Measurements from ENCODE around the gene DNHD1.

DNHD1 gene

GRCh38 chr11:6612213-6613041, 115.3 kb downstream of the DNHD1 start, which contains the start of gene TAF10:
TSS of gene TAF10 (minus strand) at chr11:6612216. CDS start at chr11:6612189, 27 bp downstream.
- TF ChIP-seq SIN3A (IDR thresholded peaks at IDR 0.05; ENCODE audit: borderline replicate concordance, insufficient read depth, low read length), result peak; percentile 82; the same call in 1 of the 2 replicates
- TF ChIP-seq POLR2AphosphoS5 (IDR thresholded peaks at IDR 0.05; ENCODE audit: low read depth, low read length), result peak; percentile 92
- peak; percentile 98 for TF ChIP-seq FOXP2 (optimal IDR thresholded peaks at IDR 0.05; ENCODE audit: borderline replicate concordance, extremely low read depth, extremely low read length, insufficient read depth)
- TF ChIP-seq, protein P1, sequence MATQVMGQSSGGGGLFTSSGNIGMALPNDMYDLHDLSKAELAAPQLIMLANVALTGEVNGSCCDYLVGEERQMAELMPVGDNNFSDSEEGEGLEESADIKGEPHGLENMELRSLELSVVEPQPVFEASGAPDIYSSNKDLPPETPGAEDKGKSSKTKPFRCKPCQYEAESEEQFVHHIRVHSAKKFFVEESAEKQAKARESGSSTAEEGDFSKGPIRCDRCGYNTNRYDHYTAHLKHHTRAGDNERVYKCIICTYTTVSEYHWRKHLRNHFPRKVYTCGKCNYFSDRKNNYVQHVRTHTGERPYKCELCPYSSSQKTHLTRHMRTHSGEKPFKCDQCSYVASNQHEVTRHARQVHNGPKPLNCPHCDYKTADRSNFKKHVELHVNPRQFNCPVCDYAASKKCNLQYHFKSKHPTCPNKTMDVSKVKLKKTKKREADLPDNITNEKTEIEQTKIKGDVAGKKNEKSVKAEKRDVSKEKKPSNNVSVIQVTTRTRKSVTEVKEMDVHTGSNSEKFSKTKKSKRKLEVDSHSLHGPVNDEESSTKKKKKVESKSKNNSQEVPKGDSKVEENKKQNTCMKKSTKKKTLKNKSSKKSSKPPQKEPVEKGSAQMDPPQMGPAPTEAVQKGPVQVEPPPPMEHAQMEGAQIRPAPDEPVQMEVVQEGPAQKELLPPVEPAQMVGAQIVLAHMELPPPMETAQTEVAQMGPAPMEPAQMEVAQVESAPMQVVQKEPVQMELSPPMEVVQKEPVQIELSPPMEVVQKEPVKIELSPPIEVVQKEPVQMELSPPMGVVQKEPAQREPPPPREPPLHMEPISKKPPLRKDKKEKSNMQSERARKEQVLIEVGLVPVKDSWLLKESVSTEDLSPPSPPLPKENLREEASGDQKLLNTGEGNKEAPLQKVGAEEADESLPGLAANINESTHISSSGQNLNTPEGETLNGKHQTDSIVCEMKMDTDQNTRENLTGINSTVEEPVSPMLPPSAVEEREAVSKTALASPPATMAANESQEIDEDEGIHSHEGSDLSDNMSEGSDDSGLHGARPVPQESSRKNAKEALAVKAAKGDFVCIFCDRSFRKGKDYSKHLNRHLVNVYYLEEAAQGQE (IDR thresholded peaks at IDR 0.05; ENCODE audit: insufficient read depth in 1 of 2, low read depth in 2 of 2, low read length in 2 of 2), result peak; percentile 45 to 60; a peak in 2 of 4 replicates
- TF ChIP-seq TAF1 (IDR thresholded peaks at IDR 0.05; ENCODE audit: borderline replicate concordance, insufficient read depth, low read length), result peak; percentile 92

- TF ChIP-seq FOXP2 (optimal IDR thresholded peaks at IDR 0.05; ENCODE audit: borderline replicate concordance, extremely low read depth, extremely low read length, insufficient read depth), result no peak
- TF ChIP-seq TAF1 (IDR thresholded peaks at IDR 0.05; ENCODE audit: borderline replicate concordance, insufficient read depth, low read length), result no peak
- TF ChIP-seq, protein P1 (IDR thresholded peaks at IDR 0.05; ENCODE audit: insufficient read depth in 1 of 2, low read depth in 2 of 2, low read length in 2 of 2), result no peak
- no peak for TF ChIP-seq POLR2AphosphoS5 (IDR thresholded peaks at IDR 0.05; ENCODE audit: low read depth, low read length)
- no peak for TF ChIP-seq SIN3A (IDR thresholded peaks at IDR 0.05; ENCODE audit: borderline replicate concordance, insufficient read depth, low read length)
Measured at GRCh38 chr11:6613496-6613895, 116.4 kb downstream of the DNHD1 start.

DNA sequence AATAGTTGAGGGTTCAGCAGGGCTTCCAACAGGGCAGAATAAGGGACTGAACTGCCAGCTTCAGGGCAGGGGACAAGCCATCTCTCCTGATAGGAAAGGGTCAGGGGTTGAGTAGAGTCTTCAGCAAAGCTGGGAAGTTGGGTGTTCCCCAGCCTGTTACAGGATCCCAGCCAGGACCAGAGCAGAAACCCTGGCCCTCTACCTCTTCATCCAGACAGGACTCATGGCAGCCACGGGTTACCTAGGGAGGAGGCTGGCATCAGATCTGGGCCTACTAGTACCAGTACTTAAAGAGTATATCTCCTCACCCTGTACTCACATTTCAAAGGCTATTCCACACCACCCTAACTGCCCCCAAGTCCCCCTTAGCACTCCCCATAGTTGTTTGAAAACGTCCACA, 117.4 kb downstream of the DNHD1 start:
- TF ChIP-seq POLR2AphosphoS5 (IDR thresholded peaks at IDR 0.05; ENCODE audit: low read depth, low read length) (no peak), SIN3A (IDR thresholded peaks at IDR 0.05; ENCODE audit: borderline replicate concordance, insufficient read depth, low read length) (no peak), TAF1 (IDR thresholded peaks at IDR 0.05; ENCODE audit: borderline replicate concordance, insufficient read depth, low read length) (no peak)
- TF ChIP-seq, protein P1 (IDR thresholded peaks at IDR 0.05; ENCODE audit: insufficient read depth in 1 of 2, low read depth in 2 of 2, low read length in 2 of 2), result no peak

- TF ChIP-seq TAF1 (IDR thresholded peaks at IDR 0.05; ENCODE audit: borderline replicate concordance, insufficient read depth, low read length) (no peak), POLR2AphosphoS5 (IDR thresholded peaks at IDR 0.05; ENCODE audit: low read depth, low read length) (no peak), FOXP2 (optimal IDR thresholded peaks at IDR 0.05; ENCODE audit: borderline replicate concordance, extremely low read depth, extremely low read length, insufficient read depth) (no peak), SIN3A (IDR thresholded peaks at IDR 0.05; ENCODE audit: borderline replicate concordance, insufficient read depth, low read length) (no peak)
- TF ChIP-seq, protein P1 (IDR thresholded peaks at IDR 0.05; ENCODE audit: insufficient read depth in 1 of 2, low read depth in 2 of 2, low read length in 2 of 2), result no peak
Measured at GRCh38 chr11:6615046-6615445, 118.0 kb downstream of the DNHD1 start.
